B cell (primary cell): ENCODE measurements around the gene CTIF. TPM values are rescaled to one million over a fixed set of nuclear protein-coding genes. Genes with fewer than 3 reads are reported as not detected.

Source experiments
- ATAC-seq: fragments of 200-7000 bp; cut with Tn5 transposase; one replicate; pipeline ENCODE4 v1.10.0; 2021; ENCODE audit warnings: low read depth, mild to moderate bottlenecking, moderate number of reproducible peaks, moderate library complexity
- CTCF ChIA-PET: fragments of 350-600 bp; sonication (Branson Sonifier 250); formaldehyde crosslinking; loops from one replicate; lab custom pipeline; 2021; ENCODE audit warnings: antibody characterized with exemption, inconsistent platforms; lab: Charles Lee
- POLR2A ChIA-PET: fragments of 350-600 bp; sonication (Branson Sonifier 250); formaldehyde crosslinking; loops from one replicate; lab custom pipeline; 2021; ENCODE audit warnings: antibody characterized with exemption; lab: Charles Lee
- DNase-seq: peaks from one replicate; pipeline ENCODE4 v3.0.0; 2013
- H2AFZ ChIP-seq: 2 replicates; pipeline ENCODE4 v1.6.1; 2012; ENCODE audit warnings: mild to moderate bottlenecking, low read depth, low read length; ENCODE audit not compliant: insufficient read depth, poor library complexity, severe bottlenecking
- H3K27ac ChIP-seq, 2 donors: 1 replicate in 1 of 2; 2 replicates in 1 of 2; pipeline ENCODE4 v1.5.1; 2012 to 2013; ENCODE audit warnings: low read length in 2 of 2, mild to moderate bottlenecking in 2 of 2, moderate library complexity in 1 of 2
- H3K27me3 ChIP-seq, 4 experiments: fragments of 200-600 bp in 1 of 4; sonication (generic) in 1 of 4; replicated peaks in 1 of 4; 1 replicate in 2 of 4; 2 replicates in 2 of 4; pipeline versions ENCODE4 v1.6.1 to v1.7.0; 2013 to 2016; ENCODE audit warnings: low read length in 3 of 4, mild to moderate bottlenecking in 2 of 4, mixed read lengths in 1 of 4, moderate library complexity in 1 of 4; ENCODE audit not compliant: insufficient read depth in 4 of 4, control insufficient read depth in 3 of 4; ENCODE audit errors: control extremely low read depth in 1 of 4
- H3K36me3 ChIP-seq, 2 experiments: replicated peaks in 1 of 2; 1 replicate in 1 of 2; 2 replicates in 1 of 2; pipeline versions ENCODE4 v1.6.1 to v1.7.1; 2013; ENCODE audit warnings: low read length in 1 of 2; ENCODE audit not compliant: insufficient read depth in 2 of 2, control insufficient read depth in 1 of 2; ENCODE audit errors: control extremely low read depth in 1 of 2, extremely low read depth in 1 of 2
- H3K4me1 ChIP-seq, 2 donors: fragments of 200-600 bp in 1 of 2; sonication (generic) in 1 of 2; 1 replicate in 1 of 2; 2 replicates in 1 of 2; pipeline versions ENCODE4 v1.5.1 to v1.6.1; 2013 to 2017; ENCODE audit warnings: low read length in 2 of 2; ENCODE audit not compliant: control insufficient read depth in 2 of 2, insufficient read depth in 2 of 2
- H3K4me2 ChIP-seq: replicated peaks from 2 replicates; pipeline ENCODE3; 2012; ENCODE audit warnings: mild to moderate bottlenecking, low read depth, low read length; ENCODE audit not compliant: poor library complexity, severe bottlenecking
- H3K4me3 ChIP-seq, 5 experiments: fragments of 200-600 bp in 1 of 5; sonication (generic) in 1 of 5; 1 replicate in 3 of 5; 2 replicates in 2 of 5; pipeline versions ENCODE4 v1.5.1 to v1.7.0; 2011 to 2016; ENCODE audit warnings: low read length in 4 of 5, mild to moderate bottlenecking in 4 of 5, low read depth in 2 of 5, control low read depth in 1 of 5, moderate library complexity in 1 of 5; ENCODE audit not compliant: insufficient read depth in 1 of 5; ENCODE audit errors: control extremely low read depth in 1 of 5, extremely low read depth in 1 of 5
- H3K79me2 ChIP-seq: fragments of 200-600 bp; sonication (generic); one replicate; pipeline ENCODE4 v1.6.0; 2016; ENCODE audit warnings: low read length; ENCODE audit not compliant: control insufficient read depth, insufficient read depth
- H3K9ac ChIP-seq: fragments of 200-600 bp; sonication (generic); 2 replicates; pipeline ENCODE4 v1.6.1; 2017; ENCODE audit warnings: mild to moderate bottlenecking, low read length, moderate library complexity
- H3K9me3 ChIP-seq, 3 donors: one replicate each; pipeline versions ENCODE4 v1.6.1 to v1.7.1; 2013; ENCODE audit warnings: low read length in 2 of 3; ENCODE audit not compliant: control insufficient read depth in 2 of 3, insufficient read depth in 1 of 3; ENCODE audit errors: control extremely low read depth in 1 of 3
- H4K20me1 ChIP-seq: 2 replicates; pipeline ENCODE4 v1.6.0; 2012; ENCODE audit warnings: mild to moderate bottlenecking, low read length; ENCODE audit not compliant: insufficient read depth, control insufficient read depth, poor library complexity, severe bottlenecking
- H3K27ac Mint-ChIP-seq: one replicate; pipeline ENCODE4 v1.8.0; 2021; ENCODE audit warnings: mixed read lengths
- H3K27me3 Mint-ChIP-seq: one replicate; pipeline ENCODE4 v1.8.0; 2021; ENCODE audit warnings: mixed read lengths
- H3K4me1 Mint-ChIP-seq: one replicate; pipeline ENCODE4 v1.8.0; 2021; ENCODE audit warnings: mixed read lengths
- H3K4me3 Mint-ChIP-seq: one replicate; pipeline ENCODE4 v1.8.0; 2021; ENCODE audit warnings: mixed read lengths
- H3K9me3 Mint-ChIP-seq: one replicate; pipeline ENCODE4 v1.8.0; 2022; ENCODE audit warnings: mixed read lengths; ENCODE audit not compliant: insufficient read depth
- CTCF ChIP-seq: fragments of 200-600 bp; IDR thresholded peaks from one replicate; pipeline ENCODE4 v1.8.0; 2022; ENCODE audit warnings: antibody characterized with exemption, mild to moderate bottlenecking
- EZH2 ChIP-seq: IDR thresholded peaks from 2 replicates; pipeline ENCODE4 v1.6.1; 2012; ENCODE audit warnings: borderline replicate concordance, low read depth, mild to moderate bottlenecking, moderate library complexity, low read length; ENCODE audit not compliant: insufficient read depth, poor library complexity, severe bottlenecking
- WGBS: methylation state at CpG from one replicate; pipeline ENCODE4 v1.1.5; 2013; ENCODE audit warnings: missing lambda C conversion rate; ENCODE audit not compliant: insufficient coverage; 5-methylcytosine and 5-hydroxymethylcytosine counted together
- intact Hi-C: fragments of 100-400 bp; cut with micrococcal nuclease; formaldehyde crosslinking; loops from one replicate; pipeline ENCODE4 v1.10.0; 2022
- polyA plus RNA-seq: library from polyadenylated mRNA; depleted of rRNA; stranded (reverse); fragments of >200 nt; gene quantifications from 2 replicates; pipeline ENCODE4 v1.2.3, GENCODE V29; 2012
- total RNA-seq, 2 donors: library from RNA; stranded (reverse); fragments of 120-200 nt in 1 of 2; gene quantifications; 1 replicate in 1 of 2; 2 replicates in 1 of 2; pipeline versions ENCODE4 v1.2.3 to v1.2.4, GENCODE V29; 2013 to 2022

Gene CTIF
- total and polyA plus RNA-seq, 2 donors (not counting 1 experiment from before 2014, with no cell fraction given): 3.6 to 16.2 TPM

GRCh38 chr18:48694295-48694694 is 155.5 kb downstream of the CTIF start:
- Histone ChIP-seq H2AFZ (no peak overlapping the region), H4K20me1 (no peaks in the 10 kb centered on the region), H3K27ac (no peak overlapping the region), H3K36me3 (no peaks in the 10 kb centered on the region), H3K9me3 (no peaks in the 10 kb centered on the region), H3K4me1 (peaks cover 3 to 6% of the 10 kb centered on the region in 2 donors), H3K4me3 (no peak overlapping the region), H3K27me3 (no peaks in the 10 kb centered on the region), H3K4me2 (no peak overlapping the region), H3K9ac (no peak overlapping the region), H3K79me2 (no peaks in the 10 kb centered on the region)
- POLR2A ChIA-PET: no interaction called here
- intact Hi-C loops: no loop called here
- H3K4me1 Mint-ChIP-seq: peaks cover 8% of the 10 kb centered on the region
- no peak overlapping the region for H3K27ac Mint-ChIP-seq
- no peaks in the 10 kb centered on the region for H3K27me3 Mint-ChIP-seq
- H3K4me3 Mint-ChIP-seq: no peak overlapping the region
- DNase-seq (no peak), ATAC-seq (no peak)
- CTCF ChIA-PET: no interaction called here
- no peaks in the 10 kb centered on the region for H3K9me3 Mint-ChIP-seq
- 94% methylated on average over 3 of the region's 5 CpGs for WGBS
- TF ChIP-seq EZH2 (no peak), CTCF (no peak)

DNA sequence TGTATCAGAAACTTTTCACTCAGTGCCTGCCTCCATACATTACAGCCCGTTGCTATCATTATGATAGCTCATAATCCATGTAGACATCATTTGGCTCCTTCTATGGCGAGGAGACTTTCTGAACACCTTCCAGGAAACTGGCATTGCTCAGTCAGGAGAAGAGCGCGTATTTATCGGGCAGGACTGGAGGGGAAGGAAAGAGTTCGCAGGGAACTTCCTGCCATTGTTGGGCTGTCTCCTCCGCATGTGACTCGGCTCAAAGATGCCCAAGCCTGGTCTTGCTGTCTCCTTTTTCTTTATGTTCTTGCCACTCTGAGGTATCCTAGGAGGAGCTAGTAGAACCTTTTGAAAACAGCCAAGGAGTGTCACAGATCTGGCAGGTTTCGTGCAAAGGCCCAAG is 156.8 kb downstream of the CTIF start:
- no peak for TF ChIP-seq EZH2
- TF ChIP-seq CTCF: no peak
- Histone ChIP-seq H3K27ac (no peak overlapping the region), H4K20me1 (no peaks in the 10 kb centered on the region), H3K4me1 (peaks cover 3 to 6% of the 10 kb centered on the region in 2 donors), H3K4me3 (no peak overlapping the region), H3K4me2 (no peak overlapping the region), H3K9me3 (no peaks in the 10 kb centered on the region), H3K9ac (no peak overlapping the region), H3K79me2 (no peaks in the 10 kb centered on the region), H3K36me3 (no peaks in the 10 kb centered on the region), H2AFZ (no peak overlapping the region), H3K27me3 (no peaks in the 10 kb centered on the region)
- 86% methylated on average over 5 of the region's 9 CpGs for WGBS
- intact Hi-C loops: no loop called here
- Mint-ChIP-seq H3K9me3 (no peaks in the 10 kb centered on the region), H3K4me1 (peaks cover 13% of the 10 kb centered on the region), H3K27me3 (no peaks in the 10 kb centered on the region), H3K4me3 (no peak overlapping the region), H3K27ac (no peak overlapping the region)
- ChIA-PET POLR2A (no interaction called here), CTCF (interaction anchor here (1.3 kb wide), 1 partner anchor 11 kb away, joined by 3 read pairs; no protein-coding TSS in a partner anchor)
- no peak for DNase-seq
- no peak for ATAC-seq
